Mesendoderm (in vitro differentiated cells): Measurements from ENCODE around the gene AGBL5. TPM values are rescaled to one million over a fixed set of nuclear protein-coding genes. Genes with fewer than 3 reads are reported as not detected.

Experiments
- DNase-seq: peaks from one replicate; pipeline ENCODE4 v3.0.0; 2013
- H2AK5ac ChIP-seq: 2 replicates; pipeline ENCODE4 v1.6.1; 2013; ENCODE audit warnings: low read length, inconsistent platforms
- H2BK120ac ChIP-seq: 2 replicates; pipeline ENCODE4 v1.6.1; 2013; ENCODE audit warnings: low read depth, mild to moderate bottlenecking, low read length, moderate library complexity, mixed read lengths
- H2BK15ac ChIP-seq: replicated peaks from 2 replicates; pipeline ENCODE4 v1.6.1; 2013; ENCODE audit warnings: low read depth, mild to moderate bottlenecking, moderate library complexity
- H2BK5ac ChIP-seq: 2 replicates; pipeline ENCODE4 v1.6.1; 2013; ENCODE audit warnings: low read length, inconsistent platforms
- H3K18ac ChIP-seq: 2 replicates; pipeline ENCODE4 v1.6.1; 2013; ENCODE audit warnings: mild to moderate bottlenecking, low read length, mixed read lengths
- H3K23ac ChIP-seq: one replicate; pipeline ENCODE4 v1.6.1; 2013; ENCODE audit warnings: low read length
- H3K27ac ChIP-seq: 2 replicates; pipeline ENCODE4 v1.5.1; 2013; ENCODE audit warnings: low read depth, mild to moderate bottlenecking, inconsistent platforms, low read length, moderate library complexity
- H3K27me3 ChIP-seq: 2 replicates; pipeline ENCODE4 v1.6.1; 2013; ENCODE audit warnings: low read length, control low read depth, mild to moderate bottlenecking, inconsistent platforms; ENCODE audit not compliant: insufficient read depth, poor library complexity
- H3K36me3 ChIP-seq: 2 replicates; pipeline ENCODE4 v1.6.1; 2013; ENCODE audit warnings: low read length, inconsistent platforms; ENCODE audit not compliant: control insufficient read depth, insufficient read depth
- H3K4ac ChIP-seq: one replicate; pipeline ENCODE4 v1.6.1; 2013; ENCODE audit warnings: low read depth, mild to moderate bottlenecking, low read length, moderate library complexity
- H3K4me1 ChIP-seq: 2 replicates; pipeline ENCODE4 v1.6.1; 2013; ENCODE audit warnings: low read depth, low read length, inconsistent platforms; ENCODE audit not compliant: control insufficient read depth
- H3K4me2 ChIP-seq: 2 replicates; pipeline ENCODE4 v1.6.1; 2013; ENCODE audit warnings: low read length
- H3K4me3 ChIP-seq: 2 replicates; pipeline ENCODE4 v1.5.1; 2013; ENCODE audit warnings: mild to moderate bottlenecking, low read length
- H3K56ac ChIP-seq: one replicate; pipeline ENCODE4 v1.6.1; 2013; ENCODE audit warnings: low read length
- H3K79me1 ChIP-seq: 2 replicates; pipeline ENCODE4 v1.6.1; 2013; ENCODE audit warnings: low read length, inconsistent platforms
- H3K79me2 ChIP-seq: 2 replicates; pipeline ENCODE4 v1.6.1; 2013; ENCODE audit warnings: mild to moderate bottlenecking, low read length; ENCODE audit not compliant: control insufficient read depth, insufficient read depth
- H3K9ac ChIP-seq: 2 replicates; pipeline ENCODE4 v1.6.1; 2013; ENCODE audit warnings: low read length, inconsistent platforms
- H4K5ac ChIP-seq: one replicate; pipeline ENCODE4 v1.6.1; 2013; ENCODE audit warnings: low read length
- H4K8ac ChIP-seq: one replicate; pipeline ENCODE4 v1.6.1; 2013; ENCODE audit warnings: low read depth, mild to moderate bottlenecking, control low read depth, low read length, moderate library complexity
- WGBS: extraction: QIAGEN DNeasy Blood & Tissue Kit; methylation state at CpG from one replicate; pipeline ENCODE4 v1.1.7; 2013; ENCODE audit warnings: low lambda C conversion rate, missing lambda C conversion rate; ENCODE audit not compliant: insufficient coverage; ENCODE audit errors: extremely low coverage; 5-methylcytosine and 5-hydroxymethylcytosine counted together
- polyA plus RNA-seq, 2 experiments: library from polyadenylated mRNA; stranded (reverse); fragments of 200-250 nt; gene quantifications; one replicate each; pipeline ENCODE4 v1.2.3, GENCODE V29; 2013

The AGBL5 gene
- polyA plus RNA-seq (2013, experiment 1 of 2), result 24.5 TPM
- polyA plus RNA-seq (2013, experiment 2 of 2), result 24.9 TPM

GRCh38 chr2:27050996-27051901 is at the start of gene AGBL5:
TSS of gene AGBL5 (plus strand) at chr2:27051668. CDS start at chr2:27052959, 1,291 bp downstream.
- no CpG with 5 or more reads among the region's 67 CpGs for WGBS
- peak within 1 kb of the TSS; percentile 81 for H3K4me3 ChIP-seq
- no peak within 1 kb of the TSS for H4K5ac ChIP-seq
- DNase-seq, result peak; percentile 97
- H3K27me3 ChIP-seq, result no peaks in the 10 kb centered on the region
- no peak within 1 kb of the TSS for H2BK15ac ChIP-seq
- H3K18ac ChIP-seq, result peak within 1 kb of the TSS; percentile 51
- H3K79me1 ChIP-seq, result peaks cover 2% of the 10 kb centered on the region
- no peak within 1 kb of the TSS for H2BK120ac ChIP-seq
- no peak within 1 kb of the TSS for H3K23ac ChIP-seq
- H3K56ac ChIP-seq, result peak within 1 kb of the TSS; percentile 91
- no peak within 1 kb of the TSS for H2BK5ac ChIP-seq
- H4K8ac ChIP-seq, result no peak within 1 kb of the TSS
- H3K4me1 ChIP-seq, result peaks cover 2% of the 10 kb centered on the region
- H2AK5ac ChIP-seq, result peak within 1 kb of the TSS; percentile 49
- H3K79me2 ChIP-seq, result no peaks in the 10 kb centered on the region
- H3K27ac ChIP-seq, result peak within 1 kb of the TSS; percentile 60
- no peak within 1 kb of the TSS for H3K4ac ChIP-seq
- H3K4me2 ChIP-seq, result peak within 1 kb of the TSS; percentile 97
- H3K9ac ChIP-seq, result peak within 1 kb of the TSS; percentile 80
- H3K36me3 ChIP-seq, result peaks cover 2% of the 10 kb centered on the region

- H2BK120ac ChIP-seq, result no peak overlapping the region
- H3K23ac ChIP-seq, result no peak overlapping the region
- WGBS, result no CpG with 5 or more reads among the region's 5 CpGs
- no peak overlapping the region for H2BK5ac ChIP-seq
- H3K79me1 ChIP-seq, result no peaks in the 10 kb centered on the region
- no peak overlapping the region for H3K4me2 ChIP-seq
- no peak overlapping the region for H2BK15ac ChIP-seq
- no peak overlapping the region for H2AK5ac ChIP-seq
- H3K9ac ChIP-seq, result no peak overlapping the region
- H3K56ac ChIP-seq, result no peak overlapping the region
- no peak overlapping the region for H3K18ac ChIP-seq
- no peak overlapping the region for H4K8ac ChIP-seq
- no peaks in the 10 kb centered on the region for H3K36me3 ChIP-seq
- no peak overlapping the region for H3K4me3 ChIP-seq
- H4K5ac ChIP-seq, result no peak overlapping the region
- H3K4me1 ChIP-seq, result no peaks in the 10 kb centered on the region
- H3K4ac ChIP-seq, result no peak overlapping the region
- H3K79me2 ChIP-seq, result no peaks in the 10 kb centered on the region
- H3K27me3 ChIP-seq, result no peaks in the 10 kb centered on the region
- DNase-seq, result peak; percentile 38
- H3K27ac ChIP-seq, result no peak overlapping the region
These were observed 49.5 kb upstream of the AGBL5 start for GRCh38 chr2:27001950-27002349.

GRCh38 chr2:27003007-27003406 is 48.5 kb upstream of the AGBL5 start:
- H2BK5ac ChIP-seq, result no peak overlapping the region
- H3K23ac ChIP-seq, result no peak overlapping the region
- H2BK120ac ChIP-seq, result no peak overlapping the region
- H3K79me1 ChIP-seq, result no peaks in the 10 kb centered on the region
- no peak overlapping the region for H3K18ac ChIP-seq
- no peak overlapping the region for H4K8ac ChIP-seq
- H3K4me2 ChIP-seq, result no peak overlapping the region
- H3K36me3 ChIP-seq, result no peaks in the 10 kb centered on the region
- no peaks in the 10 kb centered on the region for H3K79me2 ChIP-seq
- H3K9ac ChIP-seq, result no peak overlapping the region
- H4K5ac ChIP-seq, result no peak overlapping the region
- no peak for DNase-seq
- no CpG with 5 or more reads among the region's 4 CpGs for WGBS
- H3K27me3 ChIP-seq, result no peaks in the 10 kb centered on the region
- H3K4me1 ChIP-seq, result no peaks in the 10 kb centered on the region
- no peak overlapping the region for H3K4ac ChIP-seq
- H3K27ac ChIP-seq, result no peak overlapping the region
- no peak overlapping the region for H2AK5ac ChIP-seq
- no peak overlapping the region for H3K4me3 ChIP-seq
- no peak overlapping the region for H3K56ac ChIP-seq
- no peak overlapping the region for H2BK15ac ChIP-seq

- Histone ChIP-seq H4K5ac (no peak overlapping the region), H3K79me2 (no peaks in the 10 kb centered on the region), H3K4me2 (no peak overlapping the region), H3K79me1 (no peaks in the 10 kb centered on the region), H3K27me3 (no peaks in the 10 kb centered on the region), H3K56ac (no peak overlapping the region), H3K23ac (no peak overlapping the region), H3K4me3 (no peak overlapping the region), H3K18ac (no peak overlapping the region), H3K4me1 (no peaks in the 10 kb centered on the region), H3K36me3 (no peaks in the 10 kb centered on the region), H3K9ac (no peak overlapping the region), H2AK5ac (no peak overlapping the region), H3K4ac (no peak overlapping the region), H2BK15ac (no peak overlapping the region), H4K8ac (no peak overlapping the region), H2BK5ac (no peak overlapping the region), H3K27ac (no peak overlapping the region), H2BK120ac (no peak overlapping the region)
- DNase-seq, result no peak
- WGBS, result no CpG with 5 or more reads among the region's 9 CpGs
These were observed 47.6 kb upstream of the AGBL5 start for GRCh38 chr2:27003857-27004256.

- Histone ChIP-seq H3K9ac (no peak overlapping the region), H4K5ac (no peak overlapping the region), H2BK120ac (no peak overlapping the region), H3K4me1 (no peaks in the 10 kb centered on the region), H4K8ac (no peak overlapping the region), H3K36me3 (no peaks in the 10 kb centered on the region), H3K4ac (no peak overlapping the region), H3K4me2 (no peak overlapping the region), H3K23ac (no peak overlapping the region), H3K18ac (no peak overlapping the region), H3K4me3 (no peak overlapping the region), H3K79me2 (no peaks in the 10 kb centered on the region), H2BK5ac (no peak overlapping the region), H3K56ac (no peak overlapping the region), H3K27ac (no peak overlapping the region), H3K79me1 (no peaks in the 10 kb centered on the region), H2AK5ac (no peak overlapping the region), H3K27me3 (no peaks in the 10 kb centered on the region), H2BK15ac (no peak overlapping the region)
- no peak for DNase-seq
- no CpG with 5 or more reads among the region's 6 CpGs for WGBS
These were observed 44.7 kb upstream of the AGBL5 start for GRCh38 chr2:27006602-27007415.
